ENCODE measurements around the gene TOP3B. TPM values are rescaled to one million over a fixed set of nuclear protein-coding genes. Genes with fewer than 3 reads are reported as not detected.

Gene TOP3B
- polyA plus RNA-seq, 4 donors = 18.7 to 44.1 (median 30.9) TPM

- DNase-seq (ENCODE audit: low read depth in 4 of 4, low spot score in 2 of 4) = no peak
Measured at GRCh38 chr22:21985214-21985613, 2.6 kb upstream of the TOP3B start.

DNA sequence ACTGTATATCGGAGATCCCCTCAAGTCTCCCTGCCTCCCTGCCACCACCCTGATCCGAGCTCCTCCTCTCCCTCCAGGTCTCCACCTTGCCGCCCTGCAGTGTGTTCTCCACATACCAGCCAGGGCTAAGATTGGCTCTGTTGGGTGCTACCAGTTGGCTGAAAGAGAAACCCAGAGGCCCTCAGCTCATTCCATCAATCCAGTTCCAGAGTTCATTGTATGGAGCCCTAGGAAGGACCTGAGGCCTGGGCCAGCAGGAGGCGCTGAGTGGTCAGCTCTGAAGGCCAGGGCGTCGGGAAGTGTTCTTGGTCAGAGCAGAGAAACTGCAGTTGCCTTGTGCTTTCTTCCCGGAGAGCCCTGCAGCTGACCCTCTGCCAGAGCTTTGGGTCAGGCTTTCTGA lies 2.2 kb upstream of the TOP3B start:
- no peak for DNase-seq (ENCODE audit: low read depth in 4 of 4, low spot score in 2 of 4)

DNA sequence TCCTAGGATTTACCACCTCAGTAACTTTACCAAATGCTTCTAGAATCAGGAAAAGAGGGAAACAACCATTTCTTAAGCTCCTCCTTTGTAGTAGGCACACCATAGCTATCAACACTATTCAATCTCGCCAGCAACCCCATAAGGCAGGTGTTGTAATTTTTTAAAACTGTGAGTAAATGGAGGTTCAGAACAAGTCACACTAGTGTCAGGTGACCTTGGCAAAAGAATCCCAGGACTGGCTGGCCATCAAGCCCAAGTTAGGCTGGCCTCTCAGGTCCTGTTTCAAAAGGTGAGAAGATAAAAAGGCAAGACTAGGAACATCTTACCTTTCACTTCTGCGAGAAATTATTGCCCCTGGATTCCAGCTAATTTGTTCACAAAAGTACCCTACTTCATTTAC lies 713 bp downstream of the TOP3B start:
- no peak for DNase-seq (ENCODE audit: low read depth in 4 of 4, low spot score in 2 of 4)

GRCh38 chr22:21980547-21980946 lies 2.0 kb downstream of the TOP3B start:
- DNase-seq (ENCODE audit: low read depth in 4 of 4, low spot score in 2 of 4) = no peak

- no peak for DNase-seq (ENCODE audit: low read depth in 4 of 4, low spot score in 2 of 4)
Measured at GRCh38 chr22:21978564-21979386, 3.8 kb downstream of the TOP3B start.

DNA sequence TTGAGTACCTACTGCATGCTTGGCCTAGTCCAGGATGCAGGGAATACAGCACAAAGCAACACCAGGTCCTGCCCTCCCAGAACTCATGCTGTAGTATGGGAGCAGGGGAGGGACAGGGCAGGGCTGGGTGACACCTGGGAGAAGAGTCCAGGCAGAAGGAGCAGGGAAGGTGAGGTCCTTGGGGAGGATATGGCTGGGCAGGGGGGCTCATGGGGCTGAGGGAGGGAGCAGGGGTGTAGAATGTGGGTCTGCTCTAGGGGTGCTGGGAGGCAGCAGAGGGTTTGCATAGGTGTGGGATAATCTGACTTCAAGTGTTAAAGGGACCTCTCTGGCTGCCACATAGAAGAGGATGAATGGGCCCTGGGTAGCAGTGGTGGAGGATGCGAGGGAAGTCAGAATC lies 4.8 kb downstream of the TOP3B start:
- DNase-seq (ENCODE audit: low read depth in 4 of 4, low spot score in 2 of 4) = no peak

GRCh38 chr22:21975854-21976345 lies 6.7 kb downstream of the TOP3B start:
- no peak for DNase-seq (ENCODE audit: low read depth in 4 of 4, low spot score in 2 of 4)

GRCh38 chr22:21975273-21975672 lies 7.3 kb downstream of the TOP3B start:
- no peak for DNase-seq (ENCODE audit: low read depth in 4 of 4, low spot score in 2 of 4)

GRCh38 chr22:21974058-21974649 lies 8.4 kb downstream of the TOP3B start:
- DNase-seq (ENCODE audit: low read depth in 4 of 4, low spot score in 2 of 4) = no peak

GRCh38 chr22:21972806-21973205 lies 9.8 kb downstream of the TOP3B start:
- DNase-seq (ENCODE audit: low read depth in 4 of 4, low spot score in 2 of 4) = no peak

DNA sequence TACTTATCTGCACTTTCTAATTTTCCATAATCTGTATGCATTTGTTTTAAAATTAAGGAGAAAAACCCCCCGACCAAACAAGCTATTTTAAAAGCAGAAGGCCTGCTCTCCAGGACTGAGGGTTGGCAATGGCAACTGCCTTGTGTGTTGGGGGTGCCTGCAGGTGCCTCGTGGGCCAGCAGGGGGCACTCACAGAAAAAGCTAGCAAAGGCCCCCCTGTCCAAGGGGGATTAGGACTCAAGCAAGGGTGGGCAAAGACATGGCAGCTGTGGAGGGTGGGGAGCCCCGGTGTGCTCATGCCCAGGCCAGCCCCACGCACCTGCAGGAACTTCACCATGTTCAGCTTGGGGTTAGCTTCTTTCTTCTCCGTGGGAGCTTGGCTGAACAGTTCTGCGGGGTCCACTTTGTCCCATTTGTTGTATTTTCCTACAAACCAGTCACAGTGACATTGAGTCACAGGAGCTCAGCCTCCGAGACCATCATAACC lies 10.3 kb downstream of the TOP3B start:
- DNase-seq (ENCODE audit: low read depth in 4 of 4, low spot score in 2 of 4) = no peak

- DNase-seq (ENCODE audit: low read depth in 4 of 4, low spot score in 2 of 4) = no peak
Measured at GRCh38 chr22:21971858-21972275, 10.7 kb downstream of the TOP3B start.

DNA sequence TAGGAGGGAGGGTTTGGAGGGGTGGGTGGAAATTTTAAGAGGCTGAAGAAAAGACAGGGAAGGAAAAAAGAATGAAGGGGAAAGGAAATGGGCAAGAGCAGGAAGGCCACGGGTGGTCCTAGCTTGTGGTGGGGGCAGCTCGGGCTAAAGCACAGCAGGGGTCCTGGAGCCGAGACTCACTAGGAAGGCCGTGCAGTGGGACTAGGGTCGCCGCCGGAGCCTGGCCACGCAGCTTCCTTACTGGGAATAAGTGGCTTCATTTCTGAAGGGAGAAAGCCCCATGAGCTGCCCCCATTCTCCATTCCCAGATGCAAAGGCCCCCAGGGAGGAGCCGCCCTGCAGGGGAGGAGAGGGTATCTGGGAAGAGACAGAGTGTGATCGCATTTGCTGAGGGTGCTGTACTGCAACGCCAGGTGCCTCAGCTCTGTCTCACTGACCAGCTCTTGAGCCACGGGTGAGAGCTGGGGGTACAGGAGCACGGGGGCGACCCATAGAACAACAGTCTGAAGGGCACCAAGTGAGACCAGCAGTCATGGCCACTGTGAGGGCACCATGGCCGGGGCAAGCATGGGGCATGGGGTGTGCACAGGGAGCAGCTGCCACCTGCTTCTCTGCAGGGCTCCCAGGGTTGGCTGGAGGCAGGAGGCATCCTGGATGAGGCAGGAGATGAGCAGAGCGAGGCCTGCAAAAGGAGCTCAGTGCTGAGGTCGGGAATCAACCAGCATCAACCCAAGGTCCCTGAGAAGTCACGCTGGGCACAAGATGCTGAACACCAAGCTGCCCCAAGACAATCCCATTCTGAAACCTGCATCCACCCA lies 11.6 kb downstream of the TOP3B start:
- DNase-seq (ENCODE audit: low read depth in 4 of 4, low spot score in 2 of 4) = no peak

GRCh38 chr22:21970037-21970799 lies 12.4 kb downstream of the TOP3B start:
- DNase-seq (ENCODE audit: low read depth in 4 of 4, low spot score in 2 of 4) = no peak

GRCh38 chr22:21968452-21969129 lies 14.0 kb downstream of the TOP3B start:
- DNase-seq (ENCODE audit: low read depth in 4 of 4, low spot score in 2 of 4) = no peak

DNA sequence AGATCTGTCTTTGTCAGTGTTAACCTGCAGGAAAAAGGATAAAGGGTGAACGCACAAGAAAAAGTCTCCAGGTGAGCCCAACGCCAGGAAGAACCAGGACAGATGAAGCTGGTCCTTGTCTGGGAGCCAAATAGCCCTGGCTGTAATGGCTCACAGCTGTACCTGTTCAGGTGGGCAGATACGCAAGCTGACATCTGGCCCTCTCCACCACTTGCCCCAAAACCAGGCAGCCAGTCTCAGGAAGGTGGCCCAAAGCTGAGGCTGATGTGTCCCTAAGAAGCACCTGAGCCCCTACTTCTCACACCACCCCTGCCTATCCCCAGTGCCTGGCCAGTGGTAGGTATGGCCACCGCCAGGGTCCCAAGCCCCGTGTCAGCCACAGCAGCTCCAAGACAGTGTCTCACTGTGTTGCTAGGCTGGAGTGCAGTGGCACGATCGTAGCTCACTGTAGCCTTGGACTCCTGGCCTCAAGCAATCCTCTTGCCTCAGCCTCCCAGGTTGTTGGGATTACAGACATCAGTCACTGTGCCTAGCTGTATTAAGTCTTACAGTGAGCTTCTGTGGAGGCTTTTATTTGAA lies 14.8 kb downstream of the TOP3B start:
- DNase-seq (ENCODE audit: low read depth in 4 of 4, low spot score in 2 of 4) = no peak

DNA sequence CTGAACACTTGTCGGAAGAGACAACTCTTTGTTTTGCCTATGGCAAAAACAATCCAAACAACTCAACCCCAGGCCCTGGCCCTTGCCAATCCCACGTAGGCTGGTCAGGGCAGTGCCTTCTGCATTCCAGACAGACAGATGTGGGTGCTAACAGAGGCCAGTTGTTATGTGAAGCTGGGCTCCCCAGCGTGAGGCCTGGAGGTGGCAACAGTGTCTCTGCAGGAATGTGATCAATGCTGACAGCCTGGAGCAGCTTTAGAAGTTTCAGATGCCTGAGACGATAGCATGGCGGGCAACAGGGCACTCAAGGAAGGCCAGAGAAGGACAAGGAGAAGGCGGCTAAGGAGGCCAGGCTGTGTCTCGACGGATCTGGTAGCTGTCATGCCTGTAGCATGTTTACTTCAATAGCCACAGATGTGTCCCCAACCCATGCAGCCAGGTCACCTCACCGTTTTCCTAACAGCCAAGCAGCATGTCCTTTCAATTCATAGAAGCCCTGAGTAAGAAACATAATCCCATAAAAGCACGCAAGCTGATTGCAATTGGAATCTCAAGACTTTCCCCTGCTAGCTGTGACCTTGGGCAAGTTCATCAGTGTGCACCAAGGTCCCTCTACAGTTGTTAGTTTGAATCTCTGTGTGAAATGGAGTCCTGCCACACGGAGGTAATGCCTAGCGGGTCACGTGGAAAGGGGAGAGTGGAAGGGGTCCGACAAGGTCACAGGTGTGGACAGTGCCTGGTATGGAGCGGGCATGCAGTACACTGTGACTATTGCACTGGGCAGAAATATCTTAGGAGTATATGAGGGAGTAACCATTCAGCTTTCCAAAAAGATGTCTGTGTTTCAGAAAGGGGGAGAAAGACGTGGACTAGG lies 15.7 kb downstream of the TOP3B start:
- DNase-seq (ENCODE audit: low read depth in 4 of 4, low spot score in 2 of 4) = no peak

DNA sequence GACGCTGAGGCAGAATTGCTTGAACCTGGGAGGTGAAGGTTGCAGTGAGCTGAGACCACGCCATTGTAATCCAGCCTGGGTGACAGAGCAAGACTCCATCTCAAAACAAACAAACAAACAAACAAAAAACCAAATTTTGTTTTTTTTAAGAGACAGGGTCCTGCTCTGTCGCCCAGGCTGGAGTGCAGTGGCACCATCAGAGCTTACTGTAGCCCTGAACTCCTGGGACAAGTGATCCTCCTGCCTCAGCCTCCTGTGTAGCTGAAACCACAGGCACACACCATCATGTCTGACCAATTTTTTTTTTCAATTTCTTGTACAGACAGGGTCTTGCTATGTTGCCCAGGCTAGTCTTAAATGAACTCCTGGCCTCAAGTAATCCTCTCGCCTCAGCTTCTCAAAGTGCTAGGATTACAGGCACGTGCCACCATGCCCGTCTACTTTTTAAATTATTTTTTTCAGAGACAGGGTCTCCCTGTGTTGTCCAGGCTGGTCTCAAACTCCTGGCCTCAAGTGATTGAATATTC lies 16.8 kb downstream of the TOP3B start:
- no peak for DNase-seq (ENCODE audit: low read depth in 4 of 4, low spot score in 2 of 4)

All from left renal cortex interstitium (tissue), 4 donors.